Measurements from ENCODE around the gene TMEM98.

The TMEM98 gene

GRCh38 chr17:32936186-32936893 is 8.4 kb downstream of the TMEM98 start:
- H3K4me3 ChIP-seq (ENCODE audit: low read depth, low read length) = no peak overlapping the region
- TF ChIP-seq CTCF (IDR thresholded peaks at IDR 0.05; ENCODE audit: low read depth, low read length) = no peak

- TF ChIP-seq CTCF (IDR thresholded peaks at IDR 0.05; ENCODE audit: low read depth, low read length) = peak; percentile 69
- H3K4me3 ChIP-seq (ENCODE audit: low read depth, low read length) = no peak overlapping the region
These were observed 9.0 kb downstream of the TMEM98 start for GRCh38 chr17:32936894-32937500.

GRCh38 chr17:32940706-32941390 is 12.9 kb downstream of the TMEM98 start:
- no peak overlapping the region for H3K4me3 ChIP-seq (ENCODE audit: low read depth, low read length)
- no peak for TF ChIP-seq CTCF (IDR thresholded peaks at IDR 0.05; ENCODE audit: low read depth, low read length)

GRCh38 chr17:32941419-32942032 is 13.6 kb downstream of the TMEM98 start:
- no peak for TF ChIP-seq CTCF (IDR thresholded peaks at IDR 0.05; ENCODE audit: low read depth, low read length)
- no peak overlapping the region for H3K4me3 ChIP-seq (ENCODE audit: low read depth, low read length)

- no peak for TF ChIP-seq CTCF (IDR thresholded peaks at IDR 0.05; ENCODE audit: low read depth, low read length)
- H3K4me3 ChIP-seq (ENCODE audit: low read depth, low read length) = no peak overlapping the region
These were observed 15.3 kb downstream of the TMEM98 start for GRCh38 chr17:32943206-32943605.

- no peak overlapping the region for H3K4me3 ChIP-seq (ENCODE audit: low read depth, low read length)
- TF ChIP-seq CTCF (IDR thresholded peaks at IDR 0.05; ENCODE audit: low read depth, low read length) = no peak
These were observed 15.8 kb downstream of the TMEM98 start for GRCh38 chr17:32943647-32944191.

Measured in WI38 (cell line).